Calu3 (cell line): ENCODE data around the gene TRIM44. TPM values are rescaled to one million over a fixed set of nuclear protein-coding genes. Genes with fewer than 3 reads are reported as not detected.

Source experiments
- BruUV-seq: library from RNA; stranded (reverse); fragments of 400-500 nt; replicated peaks from 2 replicates; lab custom pipeline; 2021; lab: Mats Ljungman, UMichigan
- CTCF ChIA-PET: fragments of 300-600 bp; sonication (Branson Sonifier 250); formaldehyde crosslinking; loops from one replicate; lab custom pipeline; 2022; ENCODE audit warnings: antibody characterized with exemption; lab: Charles Lee
- DNase-seq: peaks from one replicate; pipeline ENCODE4 v3.0.0; 2022
- H3K27ac Mint-ChIP-seq: one replicate; pipeline ENCODE4 v1.8.0; 2022; ENCODE audit warnings: mixed read lengths; ENCODE audit not compliant: unreplicated experiment
- H3K27me3 Mint-ChIP-seq: one replicate; pipeline ENCODE4 v1.8.0; 2022; ENCODE audit warnings: mixed read lengths; ENCODE audit not compliant: unreplicated experiment
- H3K36me3 Mint-ChIP-seq: one replicate; pipeline ENCODE4 v1.8.0; 2022; ENCODE audit warnings: mild to moderate bottlenecking, moderate library complexity, mixed read lengths; ENCODE audit not compliant: insufficient read depth, unreplicated experiment
- H3K4me1 Mint-ChIP-seq: one replicate; pipeline ENCODE4 v1.8.0; 2022; ENCODE audit warnings: mild to moderate bottlenecking, low read depth, mixed read lengths; ENCODE audit not compliant: unreplicated experiment
- H3K4me3 Mint-ChIP-seq: one replicate; pipeline ENCODE4 v1.8.0; 2022; ENCODE audit warnings: mild to moderate bottlenecking, low read depth, moderate library complexity, mixed read lengths; ENCODE audit not compliant: unreplicated experiment
- H3K9me3 Mint-ChIP-seq: one replicate; pipeline ENCODE4 v1.8.0; 2022; ENCODE audit warnings: low read depth, mixed read lengths; ENCODE audit not compliant: unreplicated experiment
- intact Hi-C: fragments of 100-400 bp; cut with micrococcal nuclease; formaldehyde crosslinking; loops from one replicate; pipeline ENCODE4 v1.10.0; 2022; ENCODE audit not compliant: unreplicated experiment
- total RNA-seq: library from RNA; stranded (reverse); gene quantifications from 2 replicates; pipeline ENCODE4 v1.2.3, GENCODE V29; 2022
- TF ChIP-seq, protein P1 (sequence below): fragments of 200-600 bp; IDR thresholded peaks from one replicate; pipeline ENCODE4 v1.8.0; 2022; ENCODE audit warnings: antibody characterized with exemption; ENCODE audit not compliant: unreplicated experiment

The TRIM44 gene
- total RNA-seq, 1 experiment from 2014 or later = 71.3 TPM

DNA sequence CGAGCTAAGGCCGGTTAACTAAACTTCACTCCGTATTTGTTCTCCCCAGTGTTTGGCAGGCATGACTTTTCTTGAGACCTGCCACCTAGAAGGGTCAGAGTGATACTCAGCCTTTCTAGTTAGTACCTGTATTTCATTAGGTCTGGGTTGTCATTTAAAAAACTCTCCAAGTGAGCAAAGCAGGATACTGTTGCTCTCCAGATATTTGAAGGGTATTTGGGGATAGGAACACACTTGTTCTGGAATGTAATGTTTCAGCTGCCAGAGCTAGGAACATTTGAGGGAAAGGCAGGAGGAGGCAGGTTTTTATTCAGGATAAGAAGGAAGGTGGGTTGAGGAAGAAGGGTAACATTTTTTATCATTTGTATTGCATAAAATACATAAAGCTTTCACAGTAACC, 140.1 kb downstream of the TRIM44 start:
- H3K4me1 Mint-ChIP-seq = no peaks in the 10 kb centered on the region
- CTCF ChIA-PET = no interaction called here
- BruUV-seq = no TSS peak
- H3K4me3 Mint-ChIP-seq = no peak overlapping the region
- no peaks in the 10 kb centered on the region for H3K36me3 Mint-ChIP-seq
- H3K9me3 Mint-ChIP-seq = peaks cover 4% of the 10 kb centered on the region
- intact Hi-C loops = no loop called here
- no peak for DNase-seq
- H3K27ac Mint-ChIP-seq = no peak overlapping the region
- TF ChIP-seq, protein P1, sequence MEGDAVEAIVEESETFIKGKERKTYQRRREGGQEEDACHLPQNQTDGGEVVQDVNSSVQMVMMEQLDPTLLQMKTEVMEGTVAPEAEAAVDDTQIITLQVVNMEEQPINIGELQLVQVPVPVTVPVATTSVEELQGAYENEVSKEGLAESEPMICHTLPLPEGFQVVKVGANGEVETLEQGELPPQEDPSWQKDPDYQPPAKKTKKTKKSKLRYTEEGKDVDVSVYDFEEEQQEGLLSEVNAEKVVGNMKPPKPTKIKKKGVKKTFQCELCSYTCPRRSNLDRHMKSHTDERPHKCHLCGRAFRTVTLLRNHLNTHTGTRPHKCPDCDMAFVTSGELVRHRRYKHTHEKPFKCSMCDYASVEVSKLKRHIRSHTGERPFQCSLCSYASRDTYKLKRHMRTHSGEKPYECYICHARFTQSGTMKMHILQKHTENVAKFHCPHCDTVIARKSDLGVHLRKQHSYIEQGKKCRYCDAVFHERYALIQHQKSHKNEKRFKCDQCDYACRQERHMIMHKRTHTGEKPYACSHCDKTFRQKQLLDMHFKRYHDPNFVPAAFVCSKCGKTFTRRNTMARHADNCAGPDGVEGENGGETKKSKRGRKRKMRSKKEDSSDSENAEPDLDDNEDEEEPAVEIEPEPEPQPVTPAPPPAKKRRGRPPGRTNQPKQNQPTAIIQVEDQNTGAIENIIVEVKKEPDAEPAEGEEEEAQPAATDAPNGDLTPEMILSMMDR = no peak
- no peaks in the 10 kb centered on the region for H3K27me3 Mint-ChIP-seq

DNA sequence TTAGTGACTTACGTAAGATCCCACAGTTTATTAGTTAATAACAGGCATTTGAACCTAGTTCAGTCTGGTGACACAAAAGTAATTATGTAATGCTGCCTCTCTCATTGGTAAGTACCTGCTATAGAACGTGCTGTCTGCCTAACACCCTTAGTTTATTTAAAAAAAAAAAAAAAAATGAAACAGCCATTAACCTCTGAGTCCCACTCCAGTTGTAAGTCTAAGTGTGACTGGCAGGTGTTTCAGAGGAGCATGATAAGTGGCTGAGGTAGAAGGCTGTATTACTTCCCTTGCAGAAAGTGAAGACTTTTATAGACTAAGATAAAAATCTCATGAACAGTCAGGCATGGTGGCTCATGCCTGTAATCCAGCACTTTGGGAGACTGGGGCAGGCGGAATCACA, 140.5 kb downstream of the TRIM44 start:
- no TSS peak for BruUV-seq
- Mint-ChIP-seq H3K36me3 (no peaks in the 10 kb centered on the region), H3K4me3 (no peak overlapping the region), H3K4me1 (no peaks in the 10 kb centered on the region), H3K27me3 (no peaks in the 10 kb centered on the region), H3K27ac (no peak overlapping the region), H3K9me3 (peaks cover 4% of the 10 kb centered on the region)
- CTCF ChIA-PET = interaction anchor here (0.7 kb wide), 1 partner anchor 22 kb away, joined by 3 read pairs; no protein-coding TSS in a partner anchor
- TF ChIP-seq, protein P1 = no peak
- intact Hi-C loops = no loop called here
- no peak for DNase-seq

DNA sequence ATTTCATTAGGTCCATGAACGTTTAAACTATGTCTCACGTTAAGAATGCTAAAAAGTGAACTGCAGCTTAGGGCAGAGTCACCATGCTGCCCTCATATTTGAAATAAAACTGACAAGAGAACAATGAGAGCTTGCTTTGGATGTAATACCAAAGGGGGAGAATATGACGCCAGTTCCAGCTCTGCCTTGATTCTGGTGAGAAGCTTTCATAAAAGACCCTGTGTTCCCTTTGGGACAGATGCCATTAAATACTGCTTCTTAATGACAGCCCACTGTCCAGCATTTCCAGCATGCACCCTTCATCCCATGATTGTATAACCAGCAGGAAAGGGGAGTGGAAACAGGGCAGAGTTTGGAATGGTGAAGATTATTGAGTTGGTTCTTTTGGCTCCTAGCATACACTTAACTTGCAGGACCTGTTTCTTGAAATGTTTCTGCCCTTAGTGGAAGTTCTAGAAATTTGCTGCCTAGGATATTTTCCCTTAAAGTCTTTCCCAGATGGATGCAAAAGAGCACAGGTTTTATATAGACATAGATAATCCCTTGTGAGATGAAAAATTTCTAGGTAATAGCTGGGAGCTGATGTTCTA, 142.0 kb downstream of the TRIM44 start:
- intact Hi-C loops = no loop called here
- no peak for DNase-seq
- no peaks in the 10 kb centered on the region for H3K4me1 Mint-ChIP-seq
- no peaks in the 10 kb centered on the region for H3K36me3 Mint-ChIP-seq
- H3K9me3 Mint-ChIP-seq = peaks cover 1% of the 10 kb centered on the region
- no peak overlapping the region for H3K4me3 Mint-ChIP-seq
- no peaks in the 10 kb centered on the region for H3K27me3 Mint-ChIP-seq
- CTCF ChIA-PET = interaction anchor here (0.8 to 1.4 kb wide), 2 partner anchors 17 to 454 kb away, joined by 3 to 4 read pairs; no protein-coding TSS in a partner anchor
- TF ChIP-seq, protein P1 = no peak
- H3K27ac Mint-ChIP-seq = no peak overlapping the region
- no TSS peak for BruUV-seq

DNA sequence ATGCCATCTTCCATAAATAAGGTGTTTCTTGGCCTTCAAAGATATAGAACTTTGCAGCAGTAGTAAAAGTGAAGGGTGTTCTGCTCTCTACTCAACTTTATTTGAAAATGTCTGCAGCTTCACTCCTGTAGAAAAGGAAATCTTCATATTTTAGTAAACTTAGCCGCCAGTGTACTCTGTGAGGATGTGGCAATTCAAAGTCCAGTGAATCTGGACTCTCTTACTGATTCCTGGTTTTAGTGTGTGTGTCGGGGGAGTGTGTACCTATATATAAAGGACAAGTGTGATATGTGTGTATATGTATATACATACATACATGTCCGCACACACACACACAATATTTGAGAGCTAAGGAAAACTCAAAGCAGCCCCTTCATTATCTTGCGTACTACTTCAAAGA, 147.0 kb downstream of the TRIM44 start:
- CTCF ChIA-PET = no interaction called here
- no peak overlapping the region for H3K4me3 Mint-ChIP-seq
- no peaks in the 10 kb centered on the region for H3K4me1 Mint-ChIP-seq
- DNase-seq = no peak
- no peak overlapping the region for H3K27ac Mint-ChIP-seq
- TF ChIP-seq, protein P1 = no peak
- no peaks in the 10 kb centered on the region for H3K9me3 Mint-ChIP-seq
- BruUV-seq = no TSS peak
- peaks cover 2% of the 10 kb centered on the region for H3K36me3 Mint-ChIP-seq
- no peaks in the 10 kb centered on the region for H3K27me3 Mint-ChIP-seq
- intact Hi-C loops = no loop called here
